Astrocyte (in vitro differentiated cells and primary cell): ENCODE measurements around the gene MUS81. TPM values are rescaled to one million over a fixed set of nuclear protein-coding genes. Genes with fewer than 3 reads are reported as not detected.

Experiments used
- DNase-seq: peaks from one replicate; pipeline ENCODE4 v3.0.0-alpha.2; 2010; ENCODE audit warnings: low read depth
- FAIRE-seq: peaks from 2 replicates; lab custom pipeline; 2011; peaks lifted over from hg19 to GRCh38; lab: Jason Lieb, UNC
- H2AFZ ChIP-seq: 2 replicates; pipeline ENCODE4 v1.6.0; 2012; ENCODE audit warnings: low read depth, low read length, inconsistent platforms
- H3K27ac ChIP-seq: 2 replicates; pipeline ENCODE4 v1.5.1; 2011; ENCODE audit warnings: low read depth, low read length, inconsistent platforms
- H3K27me3 ChIP-seq: 2 replicates; pipeline ENCODE4 v1.6.0; 2011; ENCODE audit warnings: low read length, inconsistent platforms; ENCODE audit not compliant: insufficient read depth
- H3K36me3 ChIP-seq: 2 replicates; pipeline ENCODE4 v1.5.1; 2011; ENCODE audit warnings: low read length, inconsistent platforms; ENCODE audit not compliant: insufficient read depth
- H3K4me1 ChIP-seq: 2 replicates; pipeline ENCODE4 v1.5.1; 2011; ENCODE audit warnings: low read length, inconsistent platforms; ENCODE audit not compliant: insufficient read depth
- H3K4me2 ChIP-seq: 2 replicates; pipeline ENCODE4 v1.6.0; 2012; ENCODE audit warnings: low read length, inconsistent platforms
- H3K4me3 ChIP-seq: 2 replicates; pipeline ENCODE4 v1.5.1; 2011; ENCODE audit warnings: low read depth, mild to moderate bottlenecking, low read length, inconsistent platforms; ENCODE audit not compliant: insufficient read depth
- H3K79me2 ChIP-seq: 2 replicates; pipeline ENCODE4 v1.6.0; 2012; ENCODE audit warnings: mild to moderate bottlenecking, low read length, inconsistent platforms; ENCODE audit not compliant: insufficient read depth
- H3K9ac ChIP-seq: 2 replicates; pipeline ENCODE4 v1.6.0; 2012; ENCODE audit warnings: mild to moderate bottlenecking, low read length, inconsistent platforms
- H3K9me3 ChIP-seq: 2 replicates; pipeline ENCODE4 v1.5.1; 2012; ENCODE audit warnings: low read depth, mild to moderate bottlenecking, low read length, inconsistent platforms; ENCODE audit not compliant: insufficient read depth
- H4K20me1 ChIP-seq: 2 replicates; pipeline ENCODE4 v1.6.0; 2012; ENCODE audit warnings: low read length, inconsistent platforms; ENCODE audit not compliant: insufficient read depth
- H3K27ac Mint-ChIP-seq: one replicate; pipeline ENCODE4 v1.8.0; 2021; ENCODE audit warnings: mild to moderate bottlenecking, mixed read lengths; ENCODE audit not compliant: unreplicated experiment
- H3K27me3 Mint-ChIP-seq: one replicate; pipeline ENCODE4 v1.8.0; 2021; ENCODE audit warnings: low read depth, mixed read lengths; ENCODE audit not compliant: unreplicated experiment
- H3K36me3 Mint-ChIP-seq: one replicate; pipeline ENCODE4 v1.8.0; 2021; ENCODE audit warnings: low read depth, mixed read lengths; ENCODE audit not compliant: unreplicated experiment
- H3K4me1 Mint-ChIP-seq: one replicate; pipeline ENCODE4 v1.8.0; 2021; ENCODE audit warnings: low read depth, mixed read lengths; ENCODE audit not compliant: unreplicated experiment
- H3K4me3 Mint-ChIP-seq: one replicate; pipeline ENCODE4 v1.8.0; 2021; ENCODE audit warnings: mild to moderate bottlenecking, moderate library complexity, mixed read lengths; ENCODE audit not compliant: unreplicated experiment
- H3K9me3 Mint-ChIP-seq: one replicate; pipeline ENCODE4 v1.8.0; 2021; ENCODE audit warnings: mild to moderate bottlenecking, mixed read lengths; ENCODE audit not compliant: unreplicated experiment
- EZH2 ChIP-seq: IDR thresholded peaks from 2 replicates; pipeline ENCODE4 v1.6.1; 2012; ENCODE audit warnings: mild to moderate bottlenecking, low read length, inconsistent platforms; ENCODE audit not compliant: insufficient read depth
- total RNA-seq: library from RNA; stranded (reverse); gene quantifications from 2 replicates; pipeline ENCODE4 v1.2.1, GENCODE V29; 2021
- TF ChIP-seq, protein P1 (sequence below): IDR thresholded peaks from 2 replicates; pipeline ENCODE4 v1.5.1; 2011; ENCODE audit warnings: low read depth, mild to moderate bottlenecking, inconsistent platforms, low read length, moderate library complexity; ENCODE audit not compliant: insufficient read depth

MUS81 gene
- total RNA-seq, 1 donor from 2014 or later = 59.9 TPM

DNA sequence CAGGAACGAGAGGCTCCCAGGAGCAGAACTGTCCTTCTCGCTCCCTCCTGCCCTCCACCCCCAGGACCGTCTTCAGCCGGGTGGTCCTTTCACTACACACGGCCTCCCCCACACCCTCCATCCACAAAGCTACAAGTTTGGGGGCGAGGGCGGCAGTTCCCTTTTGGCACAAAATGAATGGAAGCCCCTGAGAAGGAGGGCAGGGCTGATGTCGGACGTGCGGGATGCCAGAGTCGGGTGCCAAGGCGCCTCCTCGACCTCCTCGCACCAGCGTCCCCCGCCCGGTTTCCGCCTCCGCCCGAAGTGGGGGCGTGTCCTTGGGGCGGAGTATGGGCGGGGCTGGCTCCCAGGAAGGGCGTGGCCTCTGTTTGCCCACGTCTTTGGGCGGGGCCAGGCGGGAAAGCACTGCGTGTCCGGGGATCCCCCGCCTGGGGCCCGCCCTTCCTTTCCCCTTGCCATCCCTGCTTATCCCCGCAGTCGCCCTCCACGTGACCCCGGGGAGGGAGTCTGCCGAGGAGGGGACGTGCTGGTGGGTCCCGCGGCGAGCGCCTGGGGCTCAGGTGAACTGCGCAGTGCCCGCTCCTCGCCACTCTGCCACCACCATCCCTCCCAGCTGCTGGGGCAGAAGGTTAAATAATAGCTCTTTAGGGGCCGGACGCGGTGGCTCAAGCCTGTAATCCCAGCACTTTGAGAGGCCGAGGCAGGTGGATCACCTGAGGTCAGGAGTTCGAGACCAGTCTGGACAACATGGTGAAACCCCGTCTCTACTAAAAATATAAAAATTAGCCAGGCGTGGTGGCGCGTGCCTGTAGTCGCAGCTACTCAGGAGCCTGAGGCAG lies 13.3 kb downstream of the MUS81 start:
- peaks cover 44% of the 10 kb centered on the region for H3K79me2 ChIP-seq
- peak; percentile 70 for DNase-seq
- H3K9me3 ChIP-seq = no peaks in the 10 kb centered on the region
- H3K4me1 Mint-ChIP-seq = peaks cover 7% of the 10 kb centered on the region
- FAIRE-seq = no peak
- no peak for TF ChIP-seq EZH2
- TF ChIP-seq, protein P1, sequence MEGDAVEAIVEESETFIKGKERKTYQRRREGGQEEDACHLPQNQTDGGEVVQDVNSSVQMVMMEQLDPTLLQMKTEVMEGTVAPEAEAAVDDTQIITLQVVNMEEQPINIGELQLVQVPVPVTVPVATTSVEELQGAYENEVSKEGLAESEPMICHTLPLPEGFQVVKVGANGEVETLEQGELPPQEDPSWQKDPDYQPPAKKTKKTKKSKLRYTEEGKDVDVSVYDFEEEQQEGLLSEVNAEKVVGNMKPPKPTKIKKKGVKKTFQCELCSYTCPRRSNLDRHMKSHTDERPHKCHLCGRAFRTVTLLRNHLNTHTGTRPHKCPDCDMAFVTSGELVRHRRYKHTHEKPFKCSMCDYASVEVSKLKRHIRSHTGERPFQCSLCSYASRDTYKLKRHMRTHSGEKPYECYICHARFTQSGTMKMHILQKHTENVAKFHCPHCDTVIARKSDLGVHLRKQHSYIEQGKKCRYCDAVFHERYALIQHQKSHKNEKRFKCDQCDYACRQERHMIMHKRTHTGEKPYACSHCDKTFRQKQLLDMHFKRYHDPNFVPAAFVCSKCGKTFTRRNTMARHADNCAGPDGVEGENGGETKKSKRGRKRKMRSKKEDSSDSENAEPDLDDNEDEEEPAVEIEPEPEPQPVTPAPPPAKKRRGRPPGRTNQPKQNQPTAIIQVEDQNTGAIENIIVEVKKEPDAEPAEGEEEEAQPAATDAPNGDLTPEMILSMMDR = no peak
- H3K4me1 ChIP-seq = peaks cover 29% of the 10 kb centered on the region
- H3K9me3 Mint-ChIP-seq = no peaks in the 10 kb centered on the region
- peaks cover 1% of the 10 kb centered on the region for H3K36me3 Mint-ChIP-seq
- peaks cover 32% of the 10 kb centered on the region for H4K20me1 ChIP-seq
- peak overlapping the region; percentile 80 for H3K4me3 ChIP-seq
- H3K9ac ChIP-seq = peak overlapping the region; percentile 92
- H3K36me3 ChIP-seq = peaks cover 9% of the 10 kb centered on the region
- peak overlapping the region; percentile 93 for H3K27ac Mint-ChIP-seq
- H3K27me3 Mint-ChIP-seq = no peaks in the 10 kb centered on the region
- peak overlapping the region; percentile 100 for H3K4me2 ChIP-seq
- no peaks in the 10 kb centered on the region for H3K27me3 ChIP-seq
- peak overlapping the region; percentile 78 for H2AFZ ChIP-seq
- H3K27ac ChIP-seq = peak overlapping the region; percentile 69
- peak overlapping the region; percentile 91 for H3K4me3 Mint-ChIP-seq

DNA sequence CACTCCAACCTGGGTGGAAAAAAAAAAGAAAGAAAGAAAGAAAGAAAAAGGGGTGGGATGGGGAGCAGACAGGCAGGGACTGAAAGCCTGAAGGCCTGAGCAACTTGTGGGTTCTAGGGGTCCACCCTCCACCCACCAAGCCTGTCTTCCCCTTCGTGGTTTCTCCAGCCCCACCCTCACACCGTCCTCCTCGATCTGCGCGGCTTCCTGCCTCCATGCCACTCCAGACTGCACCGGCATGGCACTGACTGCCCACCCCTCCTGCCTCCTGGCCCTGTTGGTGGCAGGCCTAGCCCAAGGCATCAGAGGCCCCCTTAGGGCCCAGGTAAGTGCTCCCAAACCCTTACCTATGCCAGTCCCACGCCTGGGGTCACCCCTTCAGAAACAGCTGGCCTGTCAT lies 19.4 kb downstream of the MUS81 start, which contains the start of gene CTSW:
CTSW (plus strand) TSS at position 221 of the 400 bp plus-strand sequence; CDS start at position 239, 18 bp downstream.
- no peak for FAIRE-seq
- H3K27ac ChIP-seq = no peak within 1 kb of the TSS
- no peak within 1 kb of the TSS for H3K27ac Mint-ChIP-seq

More for the DNA sequence above, 19.4 kb downstream of the MUS81 start, which contains the start of gene CTSW:
- H3K27me3 ChIP-seq = no peaks in the 10 kb centered on the region
- Mint-ChIP-seq H3K9me3 (no peaks in the 10 kb centered on the region), H3K4me3 (no peak within 1 kb of the TSS), H3K27me3 (no peaks in the 10 kb centered on the region), H3K4me1 (peaks cover 4% of the 10 kb centered on the region), H3K36me3 (peaks cover 9% of the 10 kb centered on the region)
- H3K9me3 ChIP-seq = no peaks in the 10 kb centered on the region
- H3K4me1 ChIP-seq = peaks cover 14% of the 10 kb centered on the region
- no peak within 1 kb of the TSS for H3K4me2 ChIP-seq
- H3K4me3 ChIP-seq = no peak within 1 kb of the TSS
- no peak for DNase-seq
- H3K79me2 ChIP-seq = peaks cover 4% of the 10 kb centered on the region
- peaks cover 14% of the 10 kb centered on the region for H3K36me3 ChIP-seq
- H2AFZ ChIP-seq = no peak within 1 kb of the TSS
- TF ChIP-seq, protein P1 = no peak
- no peak within 1 kb of the TSS for H3K9ac ChIP-seq
- peaks cover 20% of the 10 kb centered on the region for H4K20me1 ChIP-seq
